GM18502 (cell line): ENCODE data around the gene JAZF1.

Experiments used
- ATAC-seq: cut with Tn5 transposase; IDR thresholded peaks from one replicate; pipeline ENCODE4 v1.9.1; 2021; ENCODE audit warnings: mild to moderate bottlenecking; ENCODE audit not compliant: unreplicated experiment, poor library complexity

Gene JAZF1

GRCh38 chr7:28192786-28193585 lies 12.4 kb upstream of the JAZF1 start:
- no peak for ATAC-seq

DNA sequence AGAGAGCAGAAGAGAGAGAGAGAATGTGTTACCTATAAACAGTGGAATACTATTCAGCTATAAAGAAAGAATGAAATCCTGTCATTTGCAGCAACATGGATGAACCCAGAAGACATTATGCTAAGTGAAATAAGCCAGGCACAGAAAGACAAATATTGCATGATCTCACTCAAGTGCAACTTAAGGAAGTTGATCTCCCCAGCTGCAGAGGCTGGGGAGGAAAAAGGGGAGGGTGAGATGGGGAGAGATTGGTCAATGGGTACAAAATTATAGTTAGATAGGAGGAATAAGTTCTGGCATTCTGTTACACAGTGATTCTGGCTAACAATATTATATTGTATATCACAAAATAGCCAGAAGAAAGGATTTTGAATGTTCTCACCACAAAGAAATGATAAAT lies 11.2 kb upstream of the JAZF1 start:
- ATAC-seq = no peak

GRCh38 chr7:28191184-28191583 lies 10.6 kb upstream of the JAZF1 start:
- no peak for ATAC-seq

- no peak for ATAC-seq
Measured at GRCh38 chr7:28190077-28190710, 9.6 kb upstream of the JAZF1 start.

GRCh38 chr7:28187012-28187411 lies 6.4 kb upstream of the JAZF1 start:
- no peak for ATAC-seq

GRCh38 chr7:28183627-28184026 lies 3.0 kb upstream of the JAZF1 start:
- ATAC-seq = no peak

DNA sequence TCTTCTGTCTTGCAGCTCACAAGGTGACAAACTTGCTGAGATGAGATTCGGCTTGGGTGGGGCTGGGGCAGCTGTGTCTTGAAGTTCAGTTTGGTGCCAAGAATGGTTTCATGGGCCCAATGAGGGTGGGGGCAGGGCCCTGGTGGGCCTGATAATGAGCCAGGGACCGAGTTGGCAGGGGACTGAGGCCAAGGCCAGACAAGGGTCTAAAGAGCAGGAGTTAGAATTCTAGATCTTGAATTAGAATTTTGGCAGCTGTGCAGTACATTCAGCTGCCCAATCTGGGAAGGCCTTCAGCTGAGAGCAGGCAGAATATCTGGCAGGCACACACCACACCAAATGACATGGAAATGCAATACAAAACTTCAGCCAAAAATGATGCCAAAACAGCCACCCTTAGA lies 1.5 kb upstream of the JAZF1 start:
- ATAC-seq = no peak

GRCh38 chr7:28181416-28181815 lies 821 bp upstream of the JAZF1 start:
- no peak for ATAC-seq

DNA sequence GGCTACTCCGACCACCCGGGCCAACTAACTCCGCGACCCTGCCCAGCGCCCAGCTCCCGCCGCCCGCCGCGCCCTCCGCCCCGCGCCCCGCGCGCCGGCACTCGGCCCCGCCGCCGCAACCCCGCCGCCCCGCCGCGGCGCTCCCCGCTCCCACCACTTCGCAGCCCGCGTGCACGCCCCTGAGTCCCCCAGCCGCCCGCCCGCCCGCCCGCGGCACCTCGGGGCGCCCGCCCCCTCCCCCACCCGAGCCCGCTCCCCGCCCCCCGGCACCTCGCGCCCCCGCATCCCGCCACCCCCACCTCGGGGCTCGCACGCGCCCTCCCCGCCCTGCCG lies 598 bp downstream of the JAZF1 start:
- ATAC-seq = no peak

- peak; percentile 82 for ATAC-seq
Measured at GRCh38 chr7:28179120-28180030, 1.2 kb downstream of the JAZF1 start.

GRCh38 chr7:28178599-28178998 lies 2.0 kb downstream of the JAZF1 start:
- ATAC-seq = no peak

DNA sequence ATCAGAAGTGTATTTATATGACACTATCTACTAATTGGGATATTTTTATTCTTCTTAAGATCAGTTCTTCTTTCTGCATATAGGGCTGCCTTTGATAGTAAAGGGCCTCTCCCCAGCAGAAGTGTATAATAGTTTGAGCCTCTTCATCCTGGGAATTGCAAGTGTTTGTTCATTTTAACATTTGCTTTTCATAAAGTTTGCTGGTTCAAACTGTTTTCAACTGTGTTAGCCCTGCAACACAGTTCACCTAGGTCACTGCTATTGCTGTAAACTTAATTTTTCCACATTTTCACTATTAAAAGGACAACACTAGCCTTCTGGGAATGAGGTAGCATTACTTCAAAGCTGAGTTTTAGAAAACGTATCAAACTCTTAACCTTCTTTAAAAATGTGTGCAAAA lies 2.8 kb downstream of the JAZF1 start:
- ATAC-seq = no peak

GRCh38 chr7:28176645-28177044 lies 4.0 kb downstream of the JAZF1 start:
- no peak for ATAC-seq

DNA sequence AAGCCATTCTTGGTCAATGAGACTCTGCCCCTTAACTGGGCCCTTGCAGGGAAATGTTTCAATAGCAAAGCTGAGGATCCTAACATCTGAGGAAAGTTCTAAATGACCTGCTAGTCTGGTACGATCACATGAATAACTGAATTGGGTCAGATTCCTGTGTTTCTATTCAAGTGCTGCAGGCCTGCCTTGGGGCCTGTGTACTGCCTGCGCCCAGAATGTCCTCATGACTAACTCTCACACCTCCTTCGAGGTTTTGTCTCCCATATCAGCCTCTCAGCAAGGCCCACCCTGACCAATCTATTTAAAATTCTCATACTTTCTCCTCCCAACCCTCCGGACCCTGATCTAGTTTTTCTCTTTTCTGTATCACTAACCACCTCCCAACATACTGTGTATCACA lies 4.4 kb downstream of the JAZF1 start:
- no peak for ATAC-seq

- ATAC-seq = no peak
Measured at GRCh38 chr7:28174901-28175661, 5.5 kb downstream of the JAZF1 start.

DNA sequence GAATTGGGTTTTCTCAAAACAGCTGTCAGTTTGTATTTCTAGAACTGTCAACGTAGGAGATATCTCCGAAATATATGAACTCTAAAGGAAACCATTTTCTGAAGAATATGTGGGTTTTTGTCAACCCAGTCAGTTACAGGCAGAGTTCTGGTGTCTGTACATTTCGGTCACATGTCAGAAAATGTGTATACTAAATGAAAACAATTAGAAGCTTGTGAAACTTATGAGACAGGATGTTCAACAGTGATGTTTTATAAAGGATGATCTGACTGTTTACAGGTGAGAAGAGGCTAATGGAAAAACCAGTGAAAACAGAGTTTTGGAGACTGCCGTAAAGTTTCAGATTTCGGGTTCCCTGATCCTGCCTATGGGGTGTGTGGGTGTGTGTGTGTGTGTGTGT lies 6.2 kb downstream of the JAZF1 start:
- no peak for ATAC-seq

DNA sequence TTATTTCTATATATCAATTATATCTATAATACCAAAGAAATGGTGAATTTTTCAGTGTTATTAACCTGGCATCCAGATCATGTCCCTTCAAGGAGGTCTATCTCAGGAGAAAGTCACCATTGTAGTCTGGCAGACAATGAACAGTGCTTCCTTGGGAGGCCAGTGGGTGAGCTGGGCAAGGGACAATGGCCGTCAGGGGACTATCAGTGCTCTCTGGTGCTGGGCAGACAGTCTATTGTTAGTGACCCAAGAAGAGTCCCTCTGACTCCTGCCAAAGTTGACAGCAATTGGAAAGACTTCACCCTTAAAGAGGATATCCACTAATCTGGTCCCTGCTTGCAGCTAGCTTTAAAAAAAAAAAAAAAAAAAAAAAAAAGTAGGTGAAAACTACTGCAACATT lies 7.1 kb downstream of the JAZF1 start:
- ATAC-seq = no peak

GRCh38 chr7:28172958-28173357 lies 7.6 kb downstream of the JAZF1 start:
- ATAC-seq = no peak

GRCh38 chr7:28170701-28171100 lies 9.9 kb downstream of the JAZF1 start:
- no peak for ATAC-seq

DNA sequence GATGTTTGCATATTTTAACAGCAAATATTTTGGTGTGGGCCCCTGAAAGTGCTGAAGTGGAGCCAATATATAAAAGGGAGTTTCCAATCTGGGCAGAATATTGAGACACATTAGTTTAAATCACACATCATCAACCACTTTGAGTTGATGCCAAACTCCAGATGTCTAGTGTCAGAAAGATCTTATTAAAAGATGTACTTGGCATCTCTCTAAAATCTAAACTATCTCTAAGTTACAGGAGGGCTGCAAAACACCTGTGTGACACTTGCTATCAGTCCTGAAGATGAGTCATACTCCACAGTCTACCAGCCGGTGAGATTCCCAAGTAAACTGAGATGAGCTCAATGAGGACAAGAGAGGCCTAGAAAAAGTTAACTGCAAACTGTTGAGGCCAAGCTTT lies 11.4 kb downstream of the JAZF1 start:
- no peak for ATAC-seq
